HCT116 (cell line): ENCODE data around the gene SCFD2. TPM values are rescaled to one million over a fixed set of nuclear protein-coding genes. Genes with fewer than 3 reads are reported as not detected.

Source experiments
- ATAC-seq: fragments of 200-7000 bp; cut with Tn5 transposase; 2 replicates; pipeline ENCODE4 v1.9.1; 2020; ENCODE audit warnings: mild to moderate bottlenecking, moderate library complexity
- BruUV-seq: library from RNA; stranded (reverse); fragments of 400-500 nt; replicated peaks from 2 replicates; lab custom pipeline; 2021; lab: Mats Ljungman, UMichigan
- CTCF ChIA-PET: fragments of 300-600 bp; sonication (Branson Sonifier 250); formaldehyde crosslinking; loops from one replicate; lab custom pipeline; 2021; ENCODE audit warnings: antibody characterized with exemption; lab: Charles Lee
- POLR2A ChIA-PET: fragments of 300-600, 350-600 bp; sonication (Branson Sonifier 250); formaldehyde crosslinking; loops from one replicate; lab custom pipeline; 2021; ENCODE audit warnings: antibody characterized with exemption; lab: Charles Lee
- RAD21 ChIA-PET, 2 experiments: fragments of 300-600 bp; sonication (Branson Sonifier 250); formaldehyde crosslinking; loops; one replicate each; lab custom pipeline; 2023; ENCODE audit warnings: low total read pairs in 2 of 2; ENCODE audit not compliant: uncharacterized antibody in 2 of 2, unreplicated experiment in 2 of 2, low non-redundant PET in 1 of 2; lab: Charles Lee
- DNase-seq: peaks from one replicate; pipeline ENCODE4 v3.0.0-alpha.2; 2010; ENCODE audit warnings: low read depth, low spot score
- H2AFZ ChIP-seq: fragments of 200-600 bp; shearing (Covaris generic), sonication (generic); 2 replicates; pipeline ENCODE4 v1.6.1; 2017; ENCODE audit warnings: low read depth, mixed run types, mixed read lengths, antibody characterized with exemption, low read length; ENCODE audit not compliant: poor library complexity, severe bottlenecking
- H3K27ac ChIP-seq: 2 replicates; pipeline ENCODE4 v1.5.1; 2012; ENCODE audit warnings: low read depth, low read length
- H3K27me3 ChIP-seq: fragments of 200-600 bp; sonication (generic); 2 replicates; pipeline ENCODE4 v1.6.1; 2016; ENCODE audit warnings: mixed run types, low read length, mixed read lengths; ENCODE audit not compliant: insufficient read depth
- H3K36me3 ChIP-seq, 2 experiments: fragments of 200-500 bp in 1 of 2; fragments of 200-600 bp in 1 of 2; sonication (Bioruptor generic) in 1 of 2; sonication (generic) in 1 of 2; 2 replicates each; pipeline versions ENCODE4 v1.5.1 to v1.6.1; 2014 to 2016; ENCODE audit warnings: low read length in 2 of 2, inconsistent platforms in 1 of 2, mixed read lengths in 1 of 2, mixed run types in 1 of 2; ENCODE audit not compliant: insufficient read depth in 2 of 2, control insufficient read depth in 1 of 2
- H3K4me1 ChIP-seq, 2 experiments: fragments of 200-600 bp in 1 of 2; sonication (generic) in 1 of 2; 2 replicates each; pipeline versions ENCODE4 v1.5.1 to v1.6.1; 2012 to 2017; ENCODE audit warnings: low read length in 2 of 2, inconsistent platforms in 1 of 2, mild to moderate bottlenecking in 1 of 2, mixed read lengths in 1 of 2, mixed run types in 1 of 2, moderate library complexity in 1 of 2; ENCODE audit not compliant: insufficient read depth in 2 of 2, control insufficient read depth in 1 of 2
- H3K4me2 ChIP-seq: fragments of 200-600 bp; sonication (generic); 2 replicates; pipeline ENCODE4 v1.6.1; 2017; ENCODE audit warnings: mixed run types, low read length, mixed read lengths
- H3K4me3 ChIP-seq, 2 experiments: fragments of 200-600 bp in 1 of 2; sonication (generic) in 1 of 2; replicated peaks in 1 of 2; 2 replicates each; pipeline ENCODE4 v1.5.1; 2011 to 2016; ENCODE audit warnings: low read length in 2 of 2, control low read depth in 1 of 2, low read depth in 1 of 2, mild to moderate bottlenecking in 1 of 2, mixed read lengths in 1 of 2, mixed run types in 1 of 2
- H3K79me2 ChIP-seq: fragments of 200-600 bp; sonication (generic); 2 replicates; pipeline ENCODE4 v1.6.1; 2017; ENCODE audit warnings: mild to moderate bottlenecking, mixed run types, low read length, moderate library complexity, mixed read lengths; ENCODE audit not compliant: insufficient read depth
- H3K9ac ChIP-seq: fragments of 200-600 bp; sonication (generic); 2 replicates; pipeline ENCODE4 v1.6.1; 2016; ENCODE audit warnings: low read length, mixed read lengths
- H3K9me2 ChIP-seq: fragments of 200-600 bp; sonication (generic), shearing (Covaris generic); 2 replicates; pipeline ENCODE4 v1.6.1; 2017; ENCODE audit warnings: mixed run types, mild to moderate bottlenecking, moderate library complexity; ENCODE audit not compliant: insufficient read depth
- H3K9me3 ChIP-seq, 2 experiments: fragments of 200-500 bp in 1 of 2; fragments of 200-600 bp in 1 of 2; sonication (Bioruptor generic) in 1 of 2; sonication (generic) in 1 of 2; 2 replicates each; pipeline ENCODE4 v1.6.1; 2014 to 2017; ENCODE audit warnings: low read length in 2 of 2, mixed read lengths in 2 of 2, inconsistent platforms in 1 of 2, low read depth in 1 of 2, mild to moderate bottlenecking in 1 of 2, mixed run types in 1 of 2, moderate library complexity in 1 of 2; ENCODE audit not compliant: control insufficient read depth in 1 of 2, insufficient read depth in 1 of 2
- H4K20me1 ChIP-seq: fragments of 200-600 bp; sonication (generic), shearing (Covaris generic); 2 replicates; pipeline ENCODE4 v1.6.1; 2017; ENCODE audit warnings: mixed run types, mild to moderate bottlenecking, moderate library complexity; ENCODE audit not compliant: insufficient read depth
- CBX3 ChIP-seq: IDR thresholded peaks from 2 replicates; pipeline ENCODE4 v1.6.1; 2012; ENCODE audit warnings: low read depth
- CEBPB ChIP-seq: IDR thresholded peaks from 2 replicates; pipeline ENCODE4 v1.6.1; 2012; ENCODE audit warnings: low read depth
- EGR1 ChIP-seq: IDR thresholded peaks from 2 replicates; pipeline ENCODE4 v1.6.1; 2012; ENCODE audit warnings: low read depth
- ELF1 ChIP-seq: IDR thresholded peaks from 2 replicates; pipeline ENCODE4 v1.6.1; 2012; ENCODE audit warnings: low read depth, borderline replicate concordance
- EZH2 ChIP-seq: fragments of 200-600 bp; sonication (generic); IDR thresholded peaks from 2 replicates; pipeline ENCODE4 v1.6.1; 2017; ENCODE audit warnings: antibody characterized with exemption, mixed run types
- FOSL1 ChIP-seq: IDR thresholded peaks from 2 replicates; pipeline ENCODE4 v1.6.1; 2012; ENCODE audit warnings: low read depth
- JUND ChIP-seq: IDR thresholded peaks from 2 replicates; pipeline ENCODE4 v1.6.1; 2012
- POLR2A ChIP-seq: IDR thresholded peaks from 2 replicates; pipeline ENCODE4 v1.7.0; 2011; ENCODE audit warnings: borderline replicate concordance; ENCODE audit not compliant: insufficient read depth, insufficient read length; ENCODE audit errors: extremely low read depth
- POLR2AphosphoS5 ChIP-seq: IDR thresholded peaks from 2 replicates; pipeline ENCODE4 v1.6.1; 2011; ENCODE audit warnings: mild to moderate bottlenecking, low read depth, low read length, moderate library complexity
- RAD21 ChIP-seq: IDR thresholded peaks from 2 replicates; pipeline ENCODE4 v1.6.1; 2012; ENCODE audit warnings: low read depth, mild to moderate bottlenecking
- SP1 ChIP-seq: IDR thresholded peaks from 2 replicates; pipeline ENCODE4 v1.6.1; 2012; ENCODE audit warnings: low read depth
- ZBTB33 ChIP-seq: IDR thresholded peaks from 2 replicates; pipeline ENCODE4 v1.6.1; 2011; ENCODE audit warnings: mild to moderate bottlenecking, low read length, moderate library complexity; ENCODE audit not compliant: insufficient replicate concordance; ENCODE audit errors: extremely low read depth
- ZFX ChIP-seq: fragments of 450-650 bp; IDR thresholded peaks from 2 replicates; pipeline ENCODE4 v1.6.1; 2017
- intact Hi-C: fragments of 100-400 bp; cut with micrococcal nuclease; formaldehyde crosslinking; loops from 2 replicates; pipeline ENCODE4 v1.10.0; 2022
- total RNA-seq: library from RNA; stranded (reverse); gene quantifications from one replicate; pipeline ENCODE4 v1.2.1, GENCODE V29; 2021; ENCODE audit not compliant: unreplicated experiment
- TF ChIP-seq, protein P1 (sequence below): IDR thresholded peaks from 2 replicates; pipeline ENCODE4 v1.6.1; 2012
- TF ChIP-seq, protein P2 (sequence below), 3 experiments: fragments of 200-600 bp in 1 of 3; sonication (generic) in 1 of 3; IDR thresholded peaks in 2 of 3; conservative IDR thresholded peaks in 1 of 3; 2 replicates each; pipeline ENCODE4 v1.5.1; 2012 to 2017; ENCODE audit warnings: low read depth in 2 of 3, low read length in 2 of 3, antibody characterized with exemption in 1 of 3, borderline replicate concordance in 1 of 3, control low read depth in 1 of 3, mild to moderate bottlenecking in 1 of 3, mixed read lengths in 1 of 3, mixed run types in 1 of 3, moderate library complexity in 1 of 3; ENCODE audit not compliant: insufficient read depth in 1 of 3
- TF ChIP-seq, protein P3 (sequence below): IDR thresholded peaks from 2 replicates; pipeline ENCODE4 v1.6.1; 2012; ENCODE audit warnings: low read depth

SCFD2 gene
- total RNA-seq, 1 experiment from 2014 or later = 13.6 TPM

DNA sequence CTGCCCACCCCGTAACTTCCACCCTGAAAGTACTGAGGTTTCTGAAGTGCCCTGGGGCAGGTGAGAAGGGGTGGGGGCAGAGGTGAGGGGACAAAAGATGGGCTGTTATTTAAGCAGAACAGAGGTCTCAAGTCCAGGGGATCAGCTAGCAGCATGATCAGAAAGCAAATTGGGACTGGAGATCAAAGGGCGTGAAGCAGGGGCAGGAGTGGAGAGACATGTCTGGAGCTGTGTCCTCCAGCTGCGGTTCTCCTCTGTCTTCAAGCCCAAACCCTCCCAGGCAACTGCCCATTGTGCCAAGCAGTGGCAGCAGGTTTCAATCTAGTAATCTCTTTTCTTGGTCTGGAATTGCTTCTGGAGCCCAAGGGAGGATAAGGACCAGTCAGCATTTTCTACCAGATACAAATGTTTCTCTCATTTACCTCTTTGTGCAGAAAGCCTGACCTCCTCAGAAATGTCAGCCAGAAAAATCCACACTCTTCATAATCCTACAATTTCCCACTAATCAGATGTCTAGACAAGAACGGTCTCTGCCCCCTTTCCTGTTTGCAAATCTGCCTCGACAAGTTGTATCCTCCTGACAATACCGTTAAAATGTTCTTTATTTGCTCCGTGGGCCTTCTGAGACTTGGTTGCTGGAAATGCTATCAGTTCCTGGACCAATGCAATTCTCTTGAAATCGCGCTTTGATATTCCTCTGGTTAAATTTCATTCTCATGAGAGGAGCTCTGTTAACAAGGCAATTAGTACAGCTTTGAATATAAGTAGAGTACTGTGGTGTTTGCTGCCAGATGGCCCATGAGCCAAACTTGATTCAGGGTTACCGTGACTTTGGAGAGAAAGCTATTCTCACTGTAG, 526.9 kb downstream of the SCFD2 start:
- ChIA-PET RAD21 (no interaction called here), POLR2A (no interaction called here)
- ATAC-seq = no peak

More for the DNA sequence above, 526.9 kb downstream of the SCFD2 start:
- H3K4me3 ChIP-seq = no peak overlapping the region
- H4K20me1 ChIP-seq = no peaks in the 10 kb centered on the region
- no peak overlapping the region for H2AFZ ChIP-seq
- CTCF ChIA-PET = no interaction called here
- TF ChIP-seq JUND (no peak), CBX3 (no peak), CEBPB (no peak), ELF1 (no peak), POLR2A (no peak), RAD21 (no peak), ZBTB33 (no peak), ZFX (no peak), FOSL1 (no peak), EZH2 (no peak), POLR2AphosphoS5 (no peak), EGR1 (no peak), SP1 (no peak)
- TF ChIP-seq, protein P1, sequence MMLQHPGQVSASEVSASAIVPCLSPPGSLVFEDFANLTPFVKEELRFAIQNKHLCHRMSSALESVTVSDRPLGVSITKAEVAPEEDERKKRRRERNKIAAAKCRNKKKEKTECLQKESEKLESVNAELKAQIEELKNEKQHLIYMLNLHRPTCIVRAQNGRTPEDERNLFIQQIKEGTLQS = no peak
- TF ChIP-seq, protein P2, sequence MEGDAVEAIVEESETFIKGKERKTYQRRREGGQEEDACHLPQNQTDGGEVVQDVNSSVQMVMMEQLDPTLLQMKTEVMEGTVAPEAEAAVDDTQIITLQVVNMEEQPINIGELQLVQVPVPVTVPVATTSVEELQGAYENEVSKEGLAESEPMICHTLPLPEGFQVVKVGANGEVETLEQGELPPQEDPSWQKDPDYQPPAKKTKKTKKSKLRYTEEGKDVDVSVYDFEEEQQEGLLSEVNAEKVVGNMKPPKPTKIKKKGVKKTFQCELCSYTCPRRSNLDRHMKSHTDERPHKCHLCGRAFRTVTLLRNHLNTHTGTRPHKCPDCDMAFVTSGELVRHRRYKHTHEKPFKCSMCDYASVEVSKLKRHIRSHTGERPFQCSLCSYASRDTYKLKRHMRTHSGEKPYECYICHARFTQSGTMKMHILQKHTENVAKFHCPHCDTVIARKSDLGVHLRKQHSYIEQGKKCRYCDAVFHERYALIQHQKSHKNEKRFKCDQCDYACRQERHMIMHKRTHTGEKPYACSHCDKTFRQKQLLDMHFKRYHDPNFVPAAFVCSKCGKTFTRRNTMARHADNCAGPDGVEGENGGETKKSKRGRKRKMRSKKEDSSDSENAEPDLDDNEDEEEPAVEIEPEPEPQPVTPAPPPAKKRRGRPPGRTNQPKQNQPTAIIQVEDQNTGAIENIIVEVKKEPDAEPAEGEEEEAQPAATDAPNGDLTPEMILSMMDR (IDR thresholded peaks at IDR 0.05 in 2 of 3, conservative IDR thresholded peaks at IDR 0.05 in 1 of 3; ENCODE audit: borderline replicate concordance in 1 of 3, insufficient read depth in 1 of 3, low read depth in 2 of 3, low read length in 2 of 3) = no peak
- TF ChIP-seq, protein P3, sequence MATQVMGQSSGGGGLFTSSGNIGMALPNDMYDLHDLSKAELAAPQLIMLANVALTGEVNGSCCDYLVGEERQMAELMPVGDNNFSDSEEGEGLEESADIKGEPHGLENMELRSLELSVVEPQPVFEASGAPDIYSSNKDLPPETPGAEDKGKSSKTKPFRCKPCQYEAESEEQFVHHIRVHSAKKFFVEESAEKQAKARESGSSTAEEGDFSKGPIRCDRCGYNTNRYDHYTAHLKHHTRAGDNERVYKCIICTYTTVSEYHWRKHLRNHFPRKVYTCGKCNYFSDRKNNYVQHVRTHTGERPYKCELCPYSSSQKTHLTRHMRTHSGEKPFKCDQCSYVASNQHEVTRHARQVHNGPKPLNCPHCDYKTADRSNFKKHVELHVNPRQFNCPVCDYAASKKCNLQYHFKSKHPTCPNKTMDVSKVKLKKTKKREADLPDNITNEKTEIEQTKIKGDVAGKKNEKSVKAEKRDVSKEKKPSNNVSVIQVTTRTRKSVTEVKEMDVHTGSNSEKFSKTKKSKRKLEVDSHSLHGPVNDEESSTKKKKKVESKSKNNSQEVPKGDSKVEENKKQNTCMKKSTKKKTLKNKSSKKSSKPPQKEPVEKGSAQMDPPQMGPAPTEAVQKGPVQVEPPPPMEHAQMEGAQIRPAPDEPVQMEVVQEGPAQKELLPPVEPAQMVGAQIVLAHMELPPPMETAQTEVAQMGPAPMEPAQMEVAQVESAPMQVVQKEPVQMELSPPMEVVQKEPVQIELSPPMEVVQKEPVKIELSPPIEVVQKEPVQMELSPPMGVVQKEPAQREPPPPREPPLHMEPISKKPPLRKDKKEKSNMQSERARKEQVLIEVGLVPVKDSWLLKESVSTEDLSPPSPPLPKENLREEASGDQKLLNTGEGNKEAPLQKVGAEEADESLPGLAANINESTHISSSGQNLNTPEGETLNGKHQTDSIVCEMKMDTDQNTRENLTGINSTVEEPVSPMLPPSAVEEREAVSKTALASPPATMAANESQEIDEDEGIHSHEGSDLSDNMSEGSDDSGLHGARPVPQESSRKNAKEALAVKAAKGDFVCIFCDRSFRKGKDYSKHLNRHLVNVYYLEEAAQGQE = no peak
- H3K4me2 ChIP-seq = no peak overlapping the region
- no peaks in the 10 kb centered on the region for H3K9me3 ChIP-seq
- H3K9me2 ChIP-seq = no peaks in the 10 kb centered on the region
- H3K9ac ChIP-seq = no peak overlapping the region
- no peaks in the 10 kb centered on the region for H3K36me3 ChIP-seq
- no peaks in the 10 kb centered on the region for H3K79me2 ChIP-seq
- intact Hi-C loops = no loop called here
- no peak overlapping the region for H3K27ac ChIP-seq
- DNase-seq = no peak
- peaks cover 6 to 14% of the 10 kb centered on the region in 2 experiments; a peak in 2 of 4 replicates for H3K4me1 ChIP-seq
- no TSS peak for BruUV-seq
- H3K27me3 ChIP-seq = no peaks in the 10 kb centered on the region
